GM12875 (cell line): ENCODE measurements around the gene TPMT.

Experiments used
- H3K4me3 ChIP-seq: one replicate; pipeline ENCODE4 v1.5.1; 2011; ENCODE audit warnings: low read depth, low read length, control low read depth
- CTCF ChIP-seq: IDR thresholded peaks from 2 replicates; pipeline ENCODE4 v1.5.1; 2011; ENCODE audit warnings: low read depth, mild to moderate bottlenecking, control low read depth, inconsistent platforms, low read length, moderate library complexity, borderline replicate concordance; ENCODE audit not compliant: insufficient read depth

TPMT gene

GRCh38 chr6:18117136-18117535 is 37.7 kb downstream of the TPMT start:
- TF ChIP-seq CTCF: no peak
- no peak overlapping the region for H3K4me3 ChIP-seq

GRCh38 chr6:18115356-18115755 is 39.5 kb downstream of the TPMT start:
- H3K4me3 ChIP-seq: no peak overlapping the region
- no peak for TF ChIP-seq CTCF

- TF ChIP-seq CTCF: no peak
- no peak overlapping the region for H3K4me3 ChIP-seq
Observed at GRCh38 chr6:18110162-18110561, 44.7 kb downstream of the TPMT start.

- TF ChIP-seq CTCF: no peak
- no peak overlapping the region for H3K4me3 ChIP-seq
Observed at GRCh38 chr6:18107061-18107460, 47.8 kb downstream of the TPMT start.

GRCh38 chr6:18102783-18103509 is 51.9 kb downstream of the TPMT start:
- TF ChIP-seq CTCF: no peak
- no peak overlapping the region for H3K4me3 ChIP-seq

- no peak for TF ChIP-seq CTCF
- H3K4me3 ChIP-seq: no peak overlapping the region
Observed at GRCh38 chr6:18101873-18102272, 53.0 kb downstream of the TPMT start.

GRCh38 chr6:18101271-18101670 is 53.6 kb downstream of the TPMT start:
- no peak overlapping the region for H3K4me3 ChIP-seq
- no peak for TF ChIP-seq CTCF
